Right ventricle myocardium superior (tissue), 1 donor: ENCODE data around the gene PNCK. TPM values are rescaled to one million over a fixed set of nuclear protein-coding genes. Genes with fewer than 3 reads are reported as not detected.
A peak's percentile ranks its signal among the peaks of the same experiment; 100 is the strongest.

Source experiments
- ATAC-seq: fragments of 200-7000 bp; cut with Tn5 transposase; one replicate; pipeline ENCODE4 v1.9.1; 2020; ENCODE audit warnings: mild to moderate bottlenecking; ENCODE audit not compliant: poor library complexity
- DNase-seq: peaks from one replicate; pipeline ENCODE4 v3.0.0-alpha.2; 2020
- intact Hi-C: fragments of 100-400 bp; cut with DNase I; formaldehyde crosslinking; loops from one replicate; pipeline ENCODE4 v1.11.2; 2022
- total RNA-seq: library from RNA; stranded (reverse); fragmentation: NEBNext Ultra II Directional; extraction: Animal tissue kit (Norgen Biotek cat#: 25700); gene quantifications from one replicate; pipeline ENCODE4 v1.2.1, GENCODE V29; 2021
- donor health status: DM: no; HTN: yes; CAD: no; lungs with severe emphysema.

PNCK gene
- total RNA-seq, 1 donor from 2014 or later, result 8.1 TPM

DNA sequence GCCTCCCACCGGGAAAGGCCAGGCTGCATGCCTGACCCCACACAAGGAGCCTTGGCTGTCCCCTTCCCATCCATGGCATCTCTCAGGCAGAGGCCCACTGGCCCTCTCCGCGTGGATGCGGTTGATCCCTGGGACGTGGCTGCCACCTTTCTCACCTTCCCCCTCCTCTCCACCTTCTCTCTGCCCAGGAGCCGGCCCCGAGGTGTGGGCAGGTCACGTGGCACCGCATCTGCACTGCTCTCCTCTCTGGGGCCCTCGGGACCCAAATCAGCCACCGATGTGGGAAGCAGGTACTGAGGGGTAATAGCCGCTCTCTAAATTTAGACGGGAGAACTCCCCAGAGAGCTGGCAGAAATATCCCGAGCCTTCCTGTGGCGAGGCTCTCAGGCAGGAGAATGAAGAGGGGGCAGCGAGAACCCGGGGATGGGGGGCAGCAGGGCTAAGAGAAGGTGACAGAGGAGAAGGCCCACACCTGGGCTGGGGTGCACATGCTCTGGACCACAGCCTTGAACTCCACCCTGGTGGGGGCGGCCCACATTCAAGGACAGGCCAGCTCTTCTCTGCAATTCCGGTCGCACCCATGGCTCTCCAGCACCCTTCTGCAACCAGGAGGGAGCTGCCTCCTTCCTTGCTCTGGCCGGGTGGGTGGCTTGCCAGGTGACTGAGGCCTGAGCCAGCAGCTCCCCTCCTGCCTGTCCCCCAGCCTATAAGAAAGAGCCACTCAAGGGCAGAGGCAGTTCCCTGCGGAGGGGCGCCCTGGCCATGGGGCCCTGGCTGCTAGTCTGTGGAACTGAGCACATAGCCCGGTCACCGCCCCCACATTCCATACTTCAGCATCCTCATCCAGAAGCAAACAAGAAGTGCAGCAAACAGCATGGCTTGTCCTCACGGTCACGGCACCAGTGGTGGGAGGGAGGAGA, 36.2 kb downstream of the PNCK start:
- DNase-seq (no peak), ATAC-seq (no peak)
- intact Hi-C loops, result no loop called here

DNA sequence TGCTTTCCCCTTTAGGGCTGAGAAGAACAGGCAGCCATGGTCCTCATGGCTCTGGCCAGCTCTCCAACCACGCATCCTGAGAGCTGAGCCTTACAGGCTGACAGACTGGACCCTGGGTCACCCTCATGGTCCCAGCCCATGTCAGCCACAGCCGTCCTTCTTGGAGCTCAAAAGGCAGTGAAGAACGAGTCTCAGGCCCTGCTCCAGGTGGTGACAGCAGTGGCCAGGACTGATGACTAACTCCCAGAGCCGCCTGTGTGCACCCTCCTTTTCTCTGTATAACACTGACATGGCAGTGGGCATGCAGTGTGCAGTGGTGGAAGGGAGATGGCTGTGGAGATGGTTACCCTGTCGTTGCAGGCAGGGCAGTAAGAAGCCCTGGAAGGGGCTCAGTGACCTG, 36.9 kb downstream of the PNCK start:
- DNase-seq, result no peak
- ATAC-seq, result no peak
- intact Hi-C loops, result no loop called here

DNA sequence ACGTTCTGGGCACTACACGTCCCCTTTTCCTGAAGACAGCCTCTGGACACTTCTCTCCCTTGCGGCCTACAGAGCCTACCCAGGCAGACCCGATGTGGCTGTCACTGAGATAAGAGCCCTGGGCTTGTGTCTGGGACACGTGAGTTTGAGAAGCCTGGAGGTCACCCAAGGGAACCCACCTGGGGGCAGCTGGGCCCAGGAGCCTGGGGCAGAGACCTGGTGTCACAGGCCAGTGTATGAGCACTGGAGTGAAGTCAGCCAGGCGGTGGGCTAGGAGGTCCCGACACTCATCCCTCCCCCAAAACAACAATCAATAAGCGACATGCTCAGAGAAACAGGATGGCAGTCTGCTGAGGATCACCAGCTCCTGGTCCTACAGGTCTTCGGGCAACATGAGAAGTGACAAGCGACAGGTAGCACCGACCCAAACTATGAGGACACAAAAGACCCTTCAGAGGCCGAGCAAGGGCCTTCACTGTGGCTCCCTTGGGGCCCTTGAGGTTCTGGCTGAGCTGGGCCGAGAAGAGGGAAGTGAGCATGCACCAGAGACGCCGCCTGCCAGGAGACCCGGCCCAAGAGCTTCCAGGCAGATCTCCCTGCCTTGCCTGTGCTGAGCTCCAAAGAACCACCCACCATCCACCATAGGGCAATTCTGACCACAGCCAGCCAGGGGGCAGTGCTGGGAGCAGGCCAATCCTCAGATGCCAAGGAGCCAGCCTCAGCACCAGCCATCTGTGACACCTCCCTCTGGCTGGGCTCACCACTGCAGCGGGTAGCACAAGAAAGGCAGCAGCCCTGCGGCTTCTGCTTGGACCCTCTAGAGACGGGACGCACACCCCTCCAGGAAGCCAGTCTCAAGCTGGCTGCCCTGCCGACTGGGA, 37.6 kb downstream of the PNCK start:
- intact Hi-C loops, result no loop called here
- ATAC-seq (no peak), DNase-seq (no peak)

DNA sequence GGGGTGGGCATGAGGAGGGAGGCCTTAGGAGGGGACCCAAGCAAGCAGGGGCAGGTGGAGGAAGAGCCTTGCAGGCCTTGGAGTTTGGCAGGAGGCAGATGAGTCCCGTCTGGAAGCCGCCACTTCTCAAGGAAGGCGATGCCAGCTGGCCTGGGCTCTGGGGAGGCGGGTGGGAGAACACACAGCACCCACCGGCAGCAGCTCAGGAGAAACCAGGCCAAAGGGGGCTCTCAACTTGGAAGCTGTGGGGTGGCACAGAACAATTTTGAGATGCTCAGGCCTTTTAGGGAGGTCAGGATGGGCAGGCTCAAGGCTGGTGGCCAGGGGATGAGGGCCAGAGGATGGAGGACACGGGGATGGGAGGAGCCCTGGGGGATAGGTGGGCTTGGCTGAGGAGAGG, 38.2 kb downstream of the PNCK start:
- DNase-seq (no peak), ATAC-seq (no peak)
- intact Hi-C loops, result no loop called here

DNA sequence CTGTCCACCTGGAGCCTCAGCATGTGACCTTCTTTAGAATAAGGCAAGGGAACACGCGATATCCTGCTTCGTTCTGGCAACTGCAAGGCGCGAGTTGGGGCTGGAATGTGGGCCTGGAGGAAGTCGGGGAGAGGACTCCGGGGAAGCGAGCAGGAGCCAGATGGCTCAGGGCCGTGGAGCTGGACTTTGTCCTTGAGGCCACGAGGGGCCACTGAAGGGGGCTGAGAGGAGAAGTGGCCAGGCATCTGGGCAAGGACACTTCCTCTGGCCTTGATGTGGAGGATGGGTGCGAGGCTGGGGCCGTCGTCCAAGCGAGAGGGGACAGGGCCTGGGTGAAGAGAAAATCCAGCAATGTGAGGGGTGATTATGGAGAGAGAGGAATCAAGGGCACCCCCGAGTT, 38.8 kb downstream of the PNCK start:
- intact Hi-C loops, result no loop called here
- ATAC-seq (peak; percentile 45), DNase-seq (no peak)

DNA sequence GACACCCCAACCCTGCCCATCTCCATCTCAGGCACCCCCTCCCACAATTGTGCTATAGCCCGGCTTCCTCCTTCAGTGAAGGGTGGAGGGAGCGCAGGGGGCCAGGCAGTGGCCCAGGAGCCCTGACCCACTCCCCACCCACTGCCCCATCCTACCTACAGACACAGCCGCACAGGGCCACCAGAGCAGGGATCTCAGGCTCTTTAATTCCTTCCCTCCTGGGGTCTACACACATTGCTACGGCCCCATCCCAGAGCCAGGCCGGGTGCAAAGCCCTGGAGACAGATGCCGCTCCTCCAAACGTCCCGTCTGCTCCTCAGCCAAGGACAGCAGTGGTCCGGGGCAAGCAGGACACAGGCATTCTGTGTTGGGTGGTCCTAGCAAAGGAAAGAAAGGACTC, 39.4 kb downstream of the PNCK start:
- intact Hi-C loops, result no loop called here
- DNase-seq (no peak), ATAC-seq (no peak)

DNA sequence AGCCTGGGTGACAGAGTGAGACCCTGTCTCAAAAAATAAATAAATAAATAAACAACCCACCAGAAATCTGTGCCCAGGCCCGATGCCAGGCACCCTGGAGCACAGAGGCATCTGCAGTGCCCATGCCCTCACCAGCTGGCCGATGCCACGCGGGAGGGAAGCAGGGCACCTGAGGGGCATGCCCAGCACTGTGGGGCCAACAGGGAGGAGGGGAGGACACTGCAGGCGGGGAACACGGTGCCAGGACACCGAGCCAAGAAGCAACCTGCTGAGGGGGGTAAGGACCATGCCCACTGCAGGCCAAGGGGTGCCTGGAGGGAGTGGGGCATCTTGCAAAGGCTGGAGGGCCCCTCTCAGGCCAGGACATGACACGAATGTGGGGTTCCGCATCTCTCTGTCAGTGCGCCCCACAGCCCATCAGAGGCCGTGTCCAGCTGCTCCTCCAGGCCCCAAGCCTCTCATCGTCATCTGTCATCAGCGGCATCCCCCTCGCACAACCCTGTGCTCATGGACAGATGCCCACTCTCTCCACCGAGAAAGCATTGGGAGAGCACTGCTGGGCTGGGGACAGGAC, 39.9 kb downstream of the PNCK start:
- DNase-seq (no peak), ATAC-seq (no peak)
- intact Hi-C loops, result no loop called here

DNA sequence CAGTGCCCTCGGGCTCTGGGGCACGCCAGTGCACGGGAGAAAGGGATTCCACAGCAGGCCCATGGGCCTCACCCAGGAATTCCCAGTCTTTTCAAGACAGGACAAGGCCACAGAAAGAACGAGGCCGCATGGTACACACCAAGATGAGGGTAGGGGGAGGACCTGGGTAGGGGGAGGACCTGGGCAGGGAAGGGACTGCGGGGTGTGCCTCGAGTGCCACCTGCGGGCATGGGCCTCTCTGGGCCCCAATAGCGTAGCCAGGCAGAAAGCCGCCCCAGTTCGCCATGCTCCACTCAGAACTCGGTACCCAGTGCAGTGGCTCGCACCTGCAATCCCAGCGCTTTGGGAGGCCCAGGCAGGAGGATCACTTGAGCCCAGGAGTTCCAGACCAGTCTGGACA, 40.6 kb downstream of the PNCK start:
- intact Hi-C loops, result no loop called here
- ATAC-seq, result no peak
- no peak for DNase-seq

DNA sequence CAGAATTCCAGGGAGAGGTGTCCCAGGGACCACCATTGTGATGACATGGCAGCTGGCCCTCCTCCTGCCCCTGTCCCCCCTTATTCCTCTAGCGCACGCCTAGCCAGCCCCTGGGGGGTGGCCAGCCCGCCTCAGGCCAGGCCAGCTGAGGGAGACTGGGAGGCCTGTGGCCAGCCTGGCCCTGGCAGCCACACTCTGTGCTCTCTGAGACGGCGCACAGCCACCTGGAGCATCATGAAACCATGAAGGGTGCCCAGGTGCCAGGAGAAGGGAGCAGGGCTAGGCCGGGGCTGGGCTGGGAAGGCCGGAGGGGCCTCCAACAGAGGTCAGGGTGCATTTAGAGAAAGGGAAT, 41.0 kb downstream of the PNCK start:
- intact Hi-C loops, result no loop called here
- ATAC-seq (no peak), DNase-seq (no peak)

DNA sequence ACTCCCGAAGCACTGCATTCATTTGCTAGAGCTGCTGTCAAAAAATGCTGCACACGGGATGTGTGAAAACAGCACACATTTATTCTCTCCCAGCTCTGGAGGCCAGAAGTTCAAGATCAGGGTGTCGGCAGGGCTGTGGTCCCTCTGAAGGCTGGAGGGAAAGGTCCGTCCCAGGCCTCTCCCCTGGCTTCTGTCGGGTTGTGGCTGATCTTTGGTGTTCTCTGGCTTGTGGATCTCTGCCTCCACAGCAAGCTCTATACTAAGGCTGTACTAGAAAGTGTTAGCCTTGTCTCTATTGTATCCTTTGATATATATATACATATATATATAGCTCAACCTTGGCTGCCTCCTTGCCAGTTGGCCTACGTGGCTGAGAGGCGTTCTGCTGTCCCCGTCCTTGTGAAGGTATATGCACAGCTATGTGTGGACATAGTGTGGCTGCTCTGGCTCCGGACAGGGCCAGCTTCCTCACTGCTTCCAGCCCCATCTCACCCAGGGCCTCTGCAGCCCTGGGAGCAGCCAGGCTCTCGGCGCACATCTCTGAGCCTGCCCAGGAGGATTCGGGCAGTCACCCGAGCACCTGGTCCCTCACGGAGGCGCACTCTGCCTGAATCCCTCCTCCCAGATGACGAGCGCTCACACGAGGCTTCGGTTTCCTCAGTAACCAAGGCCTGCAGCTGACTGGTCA, 41.6 kb downstream of the PNCK start:
- DNase-seq, result no peak
- no peak for ATAC-seq
- intact Hi-C loops, result no loop called here

DNA sequence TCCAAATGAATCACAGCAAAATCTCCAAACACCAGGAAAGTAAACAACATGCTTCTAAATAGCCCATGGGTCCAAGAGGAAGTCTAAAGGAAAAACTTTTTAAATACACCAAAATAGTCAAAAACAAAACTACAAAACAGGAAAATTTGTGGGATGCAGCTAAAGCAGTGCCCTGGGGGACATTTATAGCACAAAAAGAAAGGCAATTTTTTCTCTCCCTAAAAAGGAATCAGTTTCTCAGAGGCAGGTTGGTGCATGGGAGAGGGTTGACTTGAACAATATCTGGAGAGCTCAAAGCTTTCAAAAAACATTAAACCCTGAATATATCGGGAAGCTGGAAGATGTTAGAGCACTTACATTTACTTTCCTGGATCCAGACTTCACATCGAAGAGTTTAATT, 42.3 kb downstream of the PNCK start:
- no peak for DNase-seq
- no peak for ATAC-seq
- intact Hi-C loops, result no loop called here

DNA sequence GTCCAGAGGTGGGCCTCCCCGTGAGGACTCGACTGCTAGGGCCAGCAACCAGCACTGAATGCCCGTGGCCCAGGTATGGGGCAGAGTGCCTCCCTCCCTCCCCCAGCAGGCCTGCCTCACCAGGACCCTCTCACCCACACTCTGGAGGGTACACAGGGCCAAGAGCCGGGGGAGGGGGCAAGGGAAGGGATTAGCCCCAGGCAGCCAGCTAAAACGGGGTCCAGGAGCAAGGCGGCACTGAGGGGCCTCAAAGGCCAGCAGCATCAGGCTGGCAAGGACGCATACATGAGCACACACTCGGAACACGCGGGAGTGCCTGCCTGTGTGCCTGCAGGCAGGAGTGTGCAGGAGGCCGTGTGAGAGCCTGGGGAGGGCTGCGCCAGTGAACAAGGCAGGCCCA, 44.9 kb downstream of the PNCK start:
- DNase-seq, result peak; percentile 8
- intact Hi-C loops, result no loop called here
- no peak for ATAC-seq

DNA sequence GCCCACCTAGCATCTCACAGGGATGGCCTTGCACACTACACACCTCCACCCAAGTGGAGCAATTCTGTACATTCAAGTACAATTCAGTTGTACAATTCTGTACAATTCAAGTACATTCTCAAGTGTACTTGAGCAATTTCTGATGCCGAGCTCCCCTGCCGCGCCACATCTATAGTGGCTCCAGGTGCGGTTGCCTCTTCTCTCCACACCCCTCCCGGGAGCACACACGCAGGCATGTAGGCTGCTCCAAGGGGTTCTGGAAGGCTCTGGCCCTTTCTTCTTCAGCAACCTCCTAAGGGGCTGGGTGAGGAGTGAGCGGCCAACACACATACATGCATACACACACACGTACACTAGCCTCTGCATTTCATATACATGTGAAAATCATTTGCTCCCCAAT, 45.5 kb downstream of the PNCK start:
- intact Hi-C loops, result no loop called here
- ATAC-seq, result no peak
- no peak for DNase-seq

DNA sequence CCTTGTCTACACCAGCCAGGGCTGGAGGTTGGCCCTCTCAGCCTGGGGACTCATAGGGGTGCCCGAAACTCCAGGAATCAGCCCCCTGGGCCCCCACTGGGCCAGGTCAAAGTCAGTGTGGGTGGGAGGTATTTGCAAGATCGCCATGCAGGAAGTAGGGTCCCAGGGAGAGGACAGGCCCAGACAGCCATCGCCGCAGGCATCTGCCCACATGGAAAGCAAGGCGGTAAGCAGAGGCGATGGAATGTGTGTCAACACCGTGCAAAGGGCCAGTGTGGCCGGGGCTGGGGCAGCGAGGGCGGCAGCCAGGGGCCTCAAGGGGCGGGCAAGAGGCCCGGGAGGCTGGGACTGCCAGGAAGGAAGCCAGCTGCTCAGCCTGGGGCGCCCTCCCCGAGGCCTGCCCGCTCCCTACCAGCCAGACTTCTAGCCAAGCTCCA, 45.9 kb downstream of the PNCK start:
- ATAC-seq, result no peak
- intact Hi-C loops, result no loop called here
- DNase-seq, result peak; percentile 19

DNA sequence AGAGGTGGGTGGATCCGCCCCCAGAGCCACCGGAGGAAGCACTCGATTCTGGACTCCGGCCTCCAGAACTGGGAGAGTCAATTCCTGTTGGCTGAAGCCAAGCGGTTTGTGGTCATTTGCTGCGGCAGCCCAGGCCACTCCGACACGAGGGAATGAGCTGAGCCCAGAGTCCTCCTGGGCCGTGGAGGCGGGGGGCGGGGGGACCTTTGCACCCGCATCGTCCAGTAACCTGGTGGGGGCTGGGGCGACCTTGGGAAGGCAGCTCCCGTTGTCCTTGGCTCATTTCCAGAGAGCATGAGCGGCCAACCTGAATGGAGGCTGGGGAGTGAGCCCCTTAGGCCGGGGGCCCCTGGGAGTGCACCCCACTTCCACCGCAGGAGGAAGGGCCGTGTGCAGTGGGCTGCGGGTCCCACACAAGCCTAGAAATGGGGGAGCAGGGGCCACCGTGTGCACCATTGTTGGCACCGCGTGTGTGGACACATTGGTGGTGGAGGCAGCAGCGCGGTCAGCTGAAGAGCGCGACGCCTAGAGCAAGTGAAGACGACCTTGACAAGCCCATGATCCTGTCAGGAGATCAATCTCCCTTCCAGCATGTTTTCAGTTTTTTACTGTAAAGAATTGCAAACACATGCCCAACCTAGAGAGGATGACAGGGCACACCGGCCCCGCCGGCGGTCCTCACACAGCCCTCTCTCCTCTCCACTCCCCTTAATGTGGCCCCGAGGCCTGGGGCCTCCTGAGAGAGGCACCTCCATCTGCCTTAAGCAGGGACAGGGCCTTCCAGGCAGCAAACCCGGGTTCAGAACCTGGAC, 46.5 kb downstream of the PNCK start:
- intact Hi-C loops, result no loop called here
- DNase-seq (peak; percentile 16), ATAC-seq (no peak)

DNA sequence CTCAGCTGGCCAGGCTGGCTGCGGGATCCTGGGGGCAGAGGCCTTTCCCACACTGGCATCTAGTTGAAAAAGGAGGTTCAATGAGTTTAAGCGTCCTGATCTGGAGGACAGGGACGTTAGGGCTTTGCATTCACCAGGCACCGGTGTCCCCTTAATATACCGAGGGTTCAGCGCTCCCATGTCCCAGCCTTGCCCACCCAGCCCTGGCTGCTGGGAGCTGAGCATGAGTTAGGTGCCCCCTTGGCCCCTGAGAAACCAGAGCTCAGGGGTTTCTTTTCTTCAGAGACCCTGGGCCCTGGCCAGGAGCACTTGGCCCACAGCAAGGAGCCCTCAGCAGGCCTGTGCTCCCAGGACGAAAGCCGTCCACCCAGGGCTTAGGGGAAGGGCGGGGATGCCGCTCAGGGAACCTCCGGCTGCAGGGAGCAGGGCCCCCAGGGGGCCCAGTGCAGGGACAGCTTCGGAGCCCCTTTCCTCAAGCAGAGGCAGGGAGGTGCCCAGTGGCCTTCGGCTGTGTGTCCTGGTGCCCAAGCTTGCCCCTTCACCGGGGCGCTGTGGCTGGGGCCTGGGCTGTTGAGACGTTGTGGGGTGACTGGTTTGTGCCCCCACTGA, 47.5 kb downstream of the PNCK start:
- ATAC-seq (no peak), DNase-seq (peak; percentile 10)
- intact Hi-C loops, result no loop called here

DNA sequence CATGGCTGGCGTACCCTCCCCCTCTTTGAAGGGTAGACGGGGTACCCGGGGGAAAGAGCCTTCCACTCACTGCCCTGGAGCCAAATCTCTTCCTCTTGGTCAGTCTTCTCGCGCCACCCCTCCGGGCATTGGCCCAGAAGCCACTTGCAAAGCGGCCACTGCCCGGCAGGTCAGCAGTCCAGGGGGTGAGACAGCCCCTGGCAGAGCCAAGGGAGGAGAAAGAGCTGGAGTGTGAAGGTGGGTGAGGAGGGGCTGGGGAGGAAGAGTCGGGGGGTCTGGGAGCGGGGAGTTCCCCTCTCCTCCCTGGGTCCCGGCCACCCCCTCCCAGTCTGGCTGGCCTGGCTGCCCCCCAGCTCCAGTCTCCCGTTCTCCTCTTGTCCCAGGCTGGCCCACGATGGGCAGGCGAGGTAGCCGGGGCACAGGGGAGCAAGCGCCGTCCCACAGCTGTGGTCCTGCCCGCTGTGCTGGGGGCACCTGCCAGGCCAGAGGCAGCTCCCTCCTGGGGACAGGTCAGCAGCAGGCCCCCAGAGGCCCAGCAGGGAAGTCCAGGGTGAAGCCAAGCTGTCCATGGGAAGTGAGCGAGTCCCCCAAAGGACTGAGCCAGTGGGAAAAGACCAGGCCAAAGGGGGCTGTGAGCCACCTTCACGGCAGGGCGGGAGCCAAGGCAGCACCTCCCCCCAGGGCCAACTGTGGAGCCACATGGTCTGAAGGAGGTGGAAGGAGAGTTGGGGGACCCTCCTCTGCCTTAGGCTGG, 48.2 kb downstream of the PNCK start:
- no peak for ATAC-seq
- DNase-seq, result no peak
- intact Hi-C loops, result no loop called here
